Activated T-cell treated with anti-CD3 and anti-CD28 coated beads for 4 hours (primary cell): ENCODE measurements around the gene MRPL46.
"Not testable (repeated sequence)": the region's sequence is repeated elsewhere in the genome, so short reads cannot be mapped to it uniquely, and the experiment has no call there.

ENCODE experiments used
- DNase-seq: peaks from one replicate; pipeline ENCODE4 v3.0.0-alpha.2; 2020

Gene MRPL46

DNA sequence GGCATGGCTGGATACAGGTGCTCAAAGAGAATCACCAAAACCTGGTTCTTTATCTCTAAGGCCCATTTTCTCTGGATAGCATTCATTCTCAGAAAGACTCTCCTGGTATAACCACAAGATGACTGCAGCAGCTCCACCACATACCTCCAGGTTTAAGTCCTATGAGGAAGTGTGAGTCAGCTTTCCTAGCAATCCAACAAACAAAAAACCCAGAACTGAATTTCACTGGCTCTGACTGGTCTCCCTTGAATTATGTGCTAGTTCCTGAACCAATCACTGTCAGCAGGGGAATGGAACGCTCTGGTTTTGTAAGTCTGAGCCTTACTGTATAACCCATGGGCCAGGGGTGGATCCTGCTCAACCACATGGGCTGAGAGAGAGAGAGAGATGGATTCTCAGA, 27.2 kb downstream of the MRPL46 start:
- DNase-seq: no peak

- DNase-seq: no peak
Observed at GRCh38 chr15:88438181-88438580, 29.0 kb downstream of the MRPL46 start.

DNA sequence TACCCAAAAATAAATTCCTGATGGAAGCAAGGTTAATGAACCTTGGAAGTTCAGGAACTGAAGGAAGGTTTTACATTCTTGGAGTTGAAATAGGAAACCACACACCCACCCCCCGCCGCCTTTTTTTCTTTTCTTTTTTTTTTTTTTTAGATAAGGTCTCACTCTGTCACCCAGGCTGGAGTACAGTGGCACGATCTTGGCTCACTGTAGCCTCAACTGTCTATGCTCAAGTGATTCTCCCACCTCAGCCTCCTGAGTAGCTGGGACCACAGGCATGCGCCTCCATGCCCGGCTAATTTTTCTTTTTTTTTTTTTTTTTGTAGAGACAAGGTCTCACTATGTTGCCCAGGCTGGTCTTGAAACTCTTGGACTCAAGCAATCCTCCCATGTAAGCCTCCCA, 33.1 kb downstream of the MRPL46 start:
- DNase-seq: not testable (repeated sequence)

- no peak for DNase-seq
Observed at GRCh38 chr15:88433046-88433685, 34.0 kb downstream of the MRPL46 start.

DNA sequence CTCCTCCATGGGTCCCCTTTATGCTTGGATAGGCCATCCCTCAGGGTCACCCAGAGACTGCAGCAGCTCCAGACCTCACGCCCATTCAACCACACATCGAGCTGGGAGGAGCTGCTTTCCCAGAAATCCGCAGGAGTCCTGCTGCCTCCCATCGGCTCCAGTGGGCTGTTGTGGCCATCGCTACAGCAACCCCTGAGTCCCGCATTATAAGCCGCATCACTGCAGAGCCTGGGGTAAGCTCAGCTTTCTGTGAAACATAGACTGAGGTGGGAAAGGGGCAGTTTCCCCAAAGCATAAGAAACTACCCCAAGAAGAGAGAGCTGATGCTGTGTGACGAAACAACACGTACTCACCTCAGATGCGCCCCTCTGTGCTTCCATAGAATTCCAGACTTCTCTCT, 35.7 kb downstream of the MRPL46 start:
- no peak for DNase-seq

GRCh38 chr15:88430051-88430450, 37.1 kb downstream of the MRPL46 start:
- DNase-seq: no peak

GRCh38 chr15:88428805-88429605, 38.2 kb downstream of the MRPL46 start:
- no peak for DNase-seq

GRCh38 chr15:88428053-88428452, 39.1 kb downstream of the MRPL46 start:
- no peak for DNase-seq

DNA sequence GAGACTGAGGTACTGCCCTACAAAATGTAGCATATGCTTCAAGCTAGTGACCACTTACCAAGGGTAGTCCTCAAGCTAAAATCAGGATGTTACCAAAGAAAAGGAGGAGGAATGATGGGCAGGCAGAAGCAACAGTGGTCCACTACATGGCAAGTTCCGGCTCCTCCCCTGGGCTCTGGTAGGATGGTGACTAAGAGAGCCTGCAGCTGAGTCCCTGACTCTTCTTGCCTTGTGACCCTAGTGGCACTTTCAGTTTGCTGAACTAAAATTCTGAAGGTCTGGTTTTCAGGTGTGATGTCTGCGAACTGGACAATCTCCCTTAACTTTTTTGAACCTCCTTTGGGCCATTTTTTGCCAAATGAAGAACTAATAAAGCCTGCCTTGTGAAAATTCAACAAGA, 40.9 kb downstream of the MRPL46 start:
- DNase-seq: no peak

GRCh38 chr15:88423331-88423730, 43.9 kb downstream of the MRPL46 start:
- no peak for DNase-seq

DNA sequence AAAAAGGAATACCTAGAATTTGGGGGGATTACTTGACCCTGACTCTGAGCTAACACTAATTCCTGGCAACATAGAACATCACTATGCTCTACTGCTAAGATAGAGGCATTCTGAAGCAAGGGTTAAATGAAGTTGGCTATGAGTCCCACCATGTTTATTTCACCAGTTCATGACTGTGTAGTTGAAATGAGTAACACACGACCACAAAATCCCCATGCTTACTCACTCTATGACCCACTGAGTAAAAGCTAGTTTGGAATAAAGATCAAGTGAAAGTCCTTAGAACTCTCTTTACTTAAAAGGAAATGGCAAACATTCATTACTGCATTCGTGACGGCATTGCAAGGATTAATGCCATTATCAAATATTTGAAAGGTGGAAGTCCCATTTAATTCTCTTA, 47.4 kb downstream of the MRPL46 start:
- DNase-seq: no peak
